Non-pigmented ciliary epithelial cell (primary cell): ENCODE data around the gene COX7A2L.
"Not testable (repeated sequence)": the region's sequence is repeated elsewhere in the genome, so short reads cannot be mapped to it uniquely, and the experiment has no call there.

ENCODE experiments used
- DNase-seq: peaks from one replicate; pipeline ENCODE4 v3.0.0-alpha.2; 2010; ENCODE audit warnings: low read depth

The COX7A2L gene

GRCh38 chr2:42339191-42339912 is 21.7 kb downstream of the COX7A2L start:
- no peak for DNase-seq

- DNase-seq = no peak
These were observed 22.3 kb downstream of the COX7A2L start for GRCh38 chr2:42338567-42339190.

- no peak for DNase-seq
These were observed 23.0 kb downstream of the COX7A2L start for GRCh38 chr2:42337846-42338566.

GRCh38 chr2:42337356-42337820 is 23.6 kb downstream of the COX7A2L start:
- DNase-seq = no peak

- DNase-seq = no peak
These were observed 24.6 kb downstream of the COX7A2L start for GRCh38 chr2:42336361-42336965.

GRCh38 chr2:42335514-42336104 is 25.4 kb downstream of the COX7A2L start:
- no peak for DNase-seq

- not testable (repeated sequence) for DNase-seq
These were observed 26.2 kb downstream of the COX7A2L start for GRCh38 chr2:42334865-42335264.

GRCh38 chr2:42334220-42334619 is 26.8 kb downstream of the COX7A2L start:
- DNase-seq = no peak

- DNase-seq = no peak
These were observed 27.4 kb downstream of the COX7A2L start for GRCh38 chr2:42333579-42333978.

- DNase-seq = no peak
These were observed 28.4 kb downstream of the COX7A2L start for GRCh38 chr2:42332575-42332974.

GRCh38 chr2:42331569-42332284 is 29.3 kb downstream of the COX7A2L start:
- DNase-seq = no peak

- no peak for DNase-seq
These were observed 31.3 kb downstream of the COX7A2L start for GRCh38 chr2:42329736-42330135.

- DNase-seq = no peak
These were observed 32.1 kb downstream of the COX7A2L start for GRCh38 chr2:42328923-42329322.

GRCh38 chr2:42328148-42328833 is 32.7 kb downstream of the COX7A2L start:
- no peak for DNase-seq

- DNase-seq = no peak
These were observed 33.9 kb downstream of the COX7A2L start for GRCh38 chr2:42327125-42327524.

GRCh38 chr2:42325609-42326008 is 35.4 kb downstream of the COX7A2L start:
- no peak for DNase-seq

GRCh38 chr2:42324949-42325348 is 36.1 kb downstream of the COX7A2L start:
- no peak for DNase-seq

GRCh38 chr2:42324244-42324643 is 36.8 kb downstream of the COX7A2L start:
- no peak for DNase-seq

- DNase-seq = no peak
These were observed 39.5 kb downstream of the COX7A2L start for GRCh38 chr2:42321452-42322064.

- DNase-seq = no peak
These were observed 41.8 kb downstream of the COX7A2L start for GRCh38 chr2:42319265-42319664.
